GM12891 (cell line): ENCODE results near the gene GPR65.

Experiments used
- DNase-seq: peaks from one replicate; pipeline ENCODE4 v3.0.0; 2011; ENCODE audit warnings: low spot score; ENCODE audit not compliant: insufficient read length
- FAIRE-seq: peaks from 2 replicates; lab custom pipeline; 2011; peaks lifted over from hg19 to GRCh38; lab: Jason Lieb, UNC
- PAX5 ChIP-seq: IDR thresholded peaks from 2 replicates; pipeline ENCODE4 v1.6.1; 2011; ENCODE audit warnings: low read length, moderate library complexity, mild to moderate bottlenecking; ENCODE audit not compliant: insufficient read depth, severe bottlenecking
- POLR2A ChIP-seq: IDR thresholded peaks from 2 replicates; pipeline ENCODE4 v1.6.1; 2011; ENCODE audit warnings: low read depth, low read length, control low read depth
- POLR2AphosphoS5 ChIP-seq: IDR thresholded peaks from 2 replicates; pipeline ENCODE4 v1.6.1; 2011; ENCODE audit warnings: low read depth, low read length, control low read depth
- POU2F2 ChIP-seq: IDR thresholded peaks from 2 replicates; pipeline ENCODE4 v1.6.1; 2011; ENCODE audit warnings: low read depth, mild to moderate bottlenecking, control low read depth, low read length, moderate library complexity
- SPI1 ChIP-seq: IDR thresholded peaks from 2 replicates; pipeline ENCODE4 v1.6.1; 2011; ENCODE audit warnings: low read depth, low read length, control low read depth
- TAF1 ChIP-seq: IDR thresholded peaks from 2 replicates; pipeline ENCODE4 v1.6.1; 2011; ENCODE audit warnings: low read depth, low read length, control low read depth

GPR65 gene

DNA sequence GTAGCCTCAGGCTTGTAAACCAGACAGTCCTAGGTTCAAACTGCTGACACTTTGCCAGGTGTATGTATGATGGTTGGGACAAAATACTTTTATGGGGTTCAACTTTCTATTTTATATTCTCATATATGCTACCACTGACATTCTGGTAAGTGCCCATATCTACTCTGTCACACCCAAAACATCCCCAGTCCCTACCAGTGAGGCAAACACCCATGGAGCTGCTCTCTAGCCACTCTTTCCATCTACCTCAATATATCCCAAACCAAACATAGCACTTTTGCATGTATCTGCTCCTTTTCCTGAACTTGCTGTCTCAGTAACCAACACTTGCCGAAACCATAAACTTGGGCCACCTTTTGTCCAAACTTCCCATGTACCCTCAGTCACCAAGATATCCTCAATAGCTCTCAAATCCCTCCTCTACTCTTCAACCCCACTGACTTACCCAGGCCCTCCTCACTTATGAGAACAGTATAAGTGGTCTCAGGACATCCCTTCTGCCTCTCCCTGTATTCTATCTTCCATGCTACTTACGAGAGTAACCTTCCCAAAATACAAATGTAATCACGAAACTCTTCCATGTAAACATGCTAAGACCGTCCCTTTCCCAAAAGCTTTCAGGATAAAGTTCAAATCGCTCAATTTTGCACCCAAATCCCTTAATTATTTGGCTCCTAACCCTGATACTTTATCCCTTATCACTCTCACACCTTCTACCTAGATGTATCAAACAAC, 15.5 kb upstream of the GPR65 start:
- FAIRE-seq (no peak), DNase-seq (no peak)
- TF ChIP-seq TAF1 (no peak), POU2F2 (no peak), POLR2A (no peak), SPI1 (no peak), POLR2AphosphoS5 (no peak), PAX5 (no peak)

DNA sequence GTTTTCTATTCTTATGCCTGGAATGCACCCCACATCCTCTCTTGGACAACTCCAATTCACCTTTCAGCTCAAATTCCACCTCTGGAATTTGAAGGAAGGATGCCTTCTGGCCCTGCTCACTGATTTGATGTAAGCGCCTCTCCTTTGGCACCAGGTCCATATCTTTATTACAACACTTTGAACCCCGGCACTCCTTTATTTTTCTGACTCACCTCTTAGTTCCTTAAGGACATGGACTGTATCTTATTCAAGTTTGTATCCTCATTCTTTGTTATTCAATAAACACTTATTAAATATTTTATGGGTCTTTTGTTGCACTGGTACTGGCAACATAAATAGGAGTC, 15.0 kb upstream of the GPR65 start:
- no peak for DNase-seq
- FAIRE-seq = no peak

DNA sequence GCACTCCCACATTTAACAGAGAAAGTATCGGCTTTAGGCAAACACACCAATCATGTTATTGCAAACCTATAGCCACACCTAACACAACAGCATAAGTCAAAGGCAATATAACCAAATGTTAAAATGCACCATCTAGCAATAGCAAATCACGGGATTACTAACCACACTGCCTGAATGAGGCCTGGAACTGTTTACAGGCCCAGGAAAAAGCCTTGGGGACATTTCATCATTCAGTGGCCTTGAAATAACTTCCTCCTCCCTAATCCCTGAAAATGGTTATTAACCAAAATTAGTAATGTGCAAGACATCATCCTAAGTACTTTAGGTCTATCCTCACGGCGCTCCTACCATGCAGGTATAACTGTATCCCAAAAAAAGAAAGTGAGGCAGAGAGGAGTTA, 14.3 kb upstream of the GPR65 start:
- FAIRE-seq = no peak
- no peak for TF ChIP-seq TAF1
- TF ChIP-seq POLR2A = no peak
- TF ChIP-seq PAX5 = no peak
- no peak for TF ChIP-seq POLR2AphosphoS5
- no peak for TF ChIP-seq SPI1
- no peak for TF ChIP-seq POU2F2
- DNase-seq = no peak

More for the DNA sequence above, 15.0 kb upstream of the GPR65 start:
- TF ChIP-seq TAF1 (no peak), POLR2AphosphoS5 (no peak), SPI1 (no peak), POU2F2 (no peak), POLR2A (no peak), PAX5 (no peak)

DNA sequence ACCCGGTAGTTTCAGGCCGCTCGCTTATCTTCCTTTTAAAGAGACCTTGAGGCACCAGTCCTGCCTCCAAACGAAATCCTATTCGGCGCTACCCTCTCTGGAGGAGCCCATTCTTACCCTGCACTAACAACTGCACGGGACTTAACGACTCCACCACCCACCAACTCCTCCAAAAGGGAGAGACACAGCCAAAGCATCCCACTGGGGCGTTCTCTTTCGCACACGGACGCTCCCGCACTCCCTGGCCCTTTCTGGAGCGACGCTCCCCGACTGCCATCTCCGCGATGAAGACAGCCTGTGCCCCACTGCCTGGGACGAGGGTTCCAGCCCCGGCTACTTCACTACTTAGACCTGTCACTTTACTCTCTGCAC, 12.6 kb upstream of the GPR65 start:
- DNase-seq (no peak), FAIRE-seq (no peak)
- TF ChIP-seq SPI1 = no peak
- TF ChIP-seq POU2F2 = no peak
- TF ChIP-seq POLR2AphosphoS5 = no peak
- TF ChIP-seq POLR2A = no peak
- TF ChIP-seq TAF1 = no peak
- TF ChIP-seq PAX5 = no peak

DNA sequence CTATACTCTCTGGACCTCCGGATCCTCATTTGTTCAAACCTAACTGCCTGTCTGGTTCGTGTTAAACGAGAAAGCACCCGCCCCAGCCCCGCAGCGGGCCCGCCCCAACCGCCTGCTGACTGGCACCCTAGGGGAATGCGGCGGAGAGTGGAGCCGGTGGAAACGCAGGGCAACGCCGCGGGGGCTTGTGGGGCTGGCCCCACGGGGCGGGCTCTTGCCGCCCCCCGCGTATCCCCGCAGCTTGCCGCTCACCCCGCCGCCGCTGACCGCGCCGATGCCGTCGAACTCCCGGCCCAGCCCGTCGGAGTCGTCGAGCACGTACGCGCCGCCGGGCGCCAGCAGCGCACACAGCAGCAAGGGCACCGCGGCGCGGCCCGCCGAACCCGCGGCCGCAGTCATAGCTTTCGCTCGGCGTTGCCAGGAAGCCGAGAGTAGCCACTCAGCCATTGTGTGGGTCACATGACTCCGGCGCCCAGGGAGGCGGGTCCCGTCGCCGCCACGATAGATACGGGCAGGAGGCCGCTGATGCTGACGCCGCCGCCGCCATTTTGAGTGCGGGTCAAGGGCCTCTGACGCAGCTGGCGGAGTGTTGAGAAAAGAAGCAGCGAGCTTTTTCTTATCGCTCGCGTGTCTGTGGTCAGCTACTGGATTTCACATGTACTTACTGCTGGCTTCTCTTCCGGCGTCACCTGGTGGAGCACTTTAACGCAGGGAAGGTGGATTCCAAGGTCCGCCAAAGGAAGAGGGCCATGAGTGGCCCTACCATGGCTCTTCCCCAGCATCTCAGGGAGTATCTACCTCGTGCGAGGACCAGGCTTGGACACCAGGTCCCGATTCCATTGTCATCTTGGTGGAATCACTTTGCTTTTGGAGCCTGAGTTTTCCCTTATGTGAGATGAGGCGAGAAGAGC, 12.0 kb upstream of the GPR65 start, which contains the start of gene GALC:
TSS of gene GALC (minus strand) at position 465 of the 911 bp plus-strand sequence. CDS start at position 447, 18 bp downstream.
- peak; percentile 93 for FAIRE-seq
- TF ChIP-seq POU2F2 (0 out of 2 replicates have a peak, but pooled peaks have one; percentile 50), SPI1 (0 out of 2 replicates have a peak, but pooled peaks have one; percentile 22), POLR2A (peak; percentile 32; the same call in 1 of the 2 replicates), TAF1 (peak; percentile 43; the same call in 1 of the 2 replicates), PAX5 (peak; percentile 9), POLR2AphosphoS5 (0 out of 2 replicates have a peak, but pooled peaks have one; percentile 30)

DNA sequence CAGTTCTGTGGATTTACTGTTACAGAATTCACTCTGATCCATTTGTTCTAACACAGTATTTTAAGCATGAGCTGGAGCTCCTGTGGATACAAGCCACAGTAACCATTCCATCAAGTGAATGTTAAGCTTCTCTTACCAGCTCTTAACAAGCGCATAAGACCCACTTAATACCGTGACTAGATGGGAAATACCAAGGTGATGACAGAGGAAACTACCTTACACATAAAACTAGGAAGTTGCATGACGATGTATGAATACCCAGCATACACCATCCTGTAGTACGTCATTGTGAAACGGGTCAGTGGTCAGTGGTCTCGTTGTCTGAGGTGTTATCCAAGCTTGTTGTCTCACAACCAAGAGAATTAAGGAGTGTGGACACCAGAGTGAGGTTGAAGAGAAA, 10.0 kb upstream of the GPR65 start:
- DNase-seq (no peak), FAIRE-seq (peak; percentile 69)
- TF ChIP-seq POLR2A = 0 out of 2 replicates have a peak, but pooled peaks have one; percentile 10
- TF ChIP-seq POLR2AphosphoS5 = no peak
- TF ChIP-seq SPI1 = peak; percentile 22; the same call in 1 of the 2 replicates

More for the DNA sequence above, 12.0 kb upstream of the GPR65 start, which contains the start of gene GALC:
- DNase-seq = peak; percentile 78

DNA sequence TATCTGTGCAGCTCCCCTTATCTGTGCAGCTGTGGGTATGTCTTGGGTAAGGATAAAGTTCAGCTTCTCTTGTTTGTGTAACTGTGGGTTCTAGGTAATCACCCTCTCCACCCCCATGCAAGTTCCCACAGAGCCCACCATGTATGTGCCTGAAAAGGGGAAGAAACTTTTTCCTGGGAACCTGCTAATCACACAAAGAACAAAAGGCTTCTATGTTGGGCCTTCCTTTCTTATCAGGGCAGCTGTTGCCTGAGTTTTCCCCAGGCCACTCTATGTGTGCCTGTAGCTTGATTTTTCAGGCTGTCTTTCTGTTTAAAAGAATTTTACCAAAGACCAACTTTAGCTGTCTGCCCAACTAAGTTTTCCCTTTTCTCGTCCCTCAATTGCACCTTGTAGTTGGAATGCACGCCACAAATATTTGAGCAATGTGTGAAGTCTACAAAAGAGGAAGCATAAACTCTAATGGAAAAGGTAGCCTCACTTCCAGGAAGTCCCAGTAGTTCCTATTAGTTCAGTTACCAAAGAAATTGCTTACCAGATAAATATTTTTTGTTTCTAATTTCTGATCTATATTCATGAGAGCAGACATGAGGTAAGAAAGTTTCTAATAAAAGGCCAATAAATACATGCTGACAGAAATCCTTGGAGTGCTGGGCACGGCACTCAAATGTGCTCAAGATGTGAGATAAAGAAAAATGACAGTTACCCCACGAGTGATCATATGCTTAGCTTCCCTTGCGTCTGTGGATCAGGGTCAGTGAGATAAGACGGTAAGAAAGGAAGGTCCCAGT, 9.2 kb upstream of the GPR65 start:
- TF ChIP-seq POLR2A = no peak
- DNase-seq = no peak
- FAIRE-seq = no peak

DNA sequence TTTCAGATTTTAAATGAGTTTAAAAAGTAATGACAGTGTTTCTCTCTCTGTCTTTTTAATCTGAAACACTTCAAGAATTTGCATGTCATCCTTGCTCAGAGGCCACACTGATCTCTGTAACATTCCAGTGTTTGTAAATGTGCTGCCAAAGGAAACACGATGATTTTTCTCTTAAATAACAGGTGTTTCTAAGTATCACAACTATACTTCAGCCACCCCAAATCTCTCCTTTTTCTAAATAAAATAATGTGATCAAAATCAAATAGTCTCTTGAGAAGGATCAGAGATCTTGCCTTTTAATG, 8.7 kb upstream of the GPR65 start:
- DNase-seq (no peak), FAIRE-seq (no peak)
- TF ChIP-seq POLR2AphosphoS5 (no peak), TAF1 (no peak), POLR2A (no peak), PAX5 (no peak), SPI1 (no peak), POU2F2 (no peak)

DNA sequence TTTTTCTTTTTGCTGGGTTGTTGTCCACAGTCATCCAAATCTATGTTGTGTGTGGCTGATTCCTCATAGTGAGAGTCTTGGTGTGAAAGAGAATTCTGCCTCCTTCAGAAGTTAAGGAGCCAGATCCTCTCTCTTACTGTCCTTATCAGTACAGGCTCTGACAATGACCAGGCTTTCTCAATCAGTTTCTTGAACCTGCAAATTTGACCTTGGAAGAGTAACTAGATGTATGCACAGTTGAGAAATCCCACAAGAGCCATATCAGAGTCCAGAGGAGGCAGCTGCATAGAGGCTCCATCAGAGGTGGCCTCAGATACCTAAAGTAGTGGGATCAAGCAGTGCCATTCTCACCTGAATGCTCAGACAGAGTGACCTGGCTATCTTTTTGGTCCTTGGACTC, 6.5 kb upstream of the GPR65 start:
- FAIRE-seq (no peak), DNase-seq (no peak)

More for the DNA sequence above, 6.5 kb upstream of the GPR65 start:
- no peak for TF ChIP-seq POLR2AphosphoS5
